HepG2 (cell line): ENCODE results near the gene NFX1. TPM values are rescaled to one million over a fixed set of nuclear protein-coding genes. Genes with fewer than 3 reads are reported as not detected.

Experiments
- ATAC-seq: fragments of 200-7000 bp; cut with Tn5 transposase; 3 replicates; pipeline ENCODE4 v1.9.1; 2020; ENCODE audit warnings: mild to moderate bottlenecking, moderate library complexity
- BruUV-seq: library from RNA; stranded (reverse); fragments of 400-500 nt; replicated peaks from 2 replicates; lab custom pipeline; 2021; lab: Mats Ljungman, UMichigan
- CTCF ChIA-PET: fragments of 300-600 bp; formaldehyde crosslinking; extraction: SDS; loops from one replicate; lab custom pipeline; 2021; ENCODE audit warnings: low total read pairs, inconsistent platforms, low intra/inter-chr PET ratio; lab: Yijun Ruan, JAX
- POLR2A ChIA-PET: fragments of 350-600 bp; sonication (Branson Sonifier 250); formaldehyde crosslinking; loops from one replicate; lab custom pipeline; 2020; ENCODE audit warnings: antibody characterized with exemption, inconsistent platforms; lab: Yijun Ruan, JAX
- DNase-seq: peaks from one replicate; pipeline ENCODE4 v3.0.0-alpha.2; 2015; ENCODE audit warnings: low spot score
- FAIRE-seq: peaks from 3 replicates; lab custom pipeline; 2011; peaks lifted over from hg19 to GRCh38; lab: Jason Lieb, UNC
- H2AFZ ChIP-seq: one replicate; pipeline ENCODE4 v1.6.1; 2011; ENCODE audit warnings: low read length, inconsistent platforms
- H3K27ac ChIP-seq: fragments of 300-600 bp; 3 replicates; pipeline ENCODE4 v1.8.0; 2011; ENCODE audit warnings: mixed run types, mild to moderate bottlenecking, mixed read lengths, low read length, inconsistent platforms; ENCODE audit not compliant: insufficient read depth; ENCODE audit errors: extremely low read length
- H3K27me3 ChIP-seq, 2 experiments: fragments of 200-600 bp in 1 of 2; 2 replicates in 1 of 2; 3 replicates in 1 of 2; pipeline versions ENCODE4 v1.6.0 to v1.8.0; 2011; ENCODE audit warnings: low read length in 2 of 2, mild to moderate bottlenecking in 2 of 2, moderate library complexity in 2 of 2, inconsistent platforms in 1 of 2; ENCODE audit not compliant: insufficient read depth in 2 of 2, control insufficient read depth in 1 of 2
- H3K36me3 ChIP-seq, 2 experiments: fragments of 200-600 bp in 1 of 2; replicated peaks in 1 of 2; 2 replicates in 1 of 2; 3 replicates in 1 of 2; pipeline versions ENCODE4 v1.5.1 to v1.8.0; 2011; ENCODE audit warnings: low read length in 2 of 2, inconsistent platforms in 1 of 2; ENCODE audit not compliant: insufficient read depth in 2 of 2, control insufficient read depth in 1 of 2
- H3K4me1 ChIP-seq: 2 replicates; pipeline ENCODE4 v1.5.1; 2012; ENCODE audit warnings: low read length, inconsistent platforms; ENCODE audit not compliant: insufficient read depth
- H3K4me2 ChIP-seq: 2 replicates; pipeline ENCODE4 v1.6.0; 2011; ENCODE audit warnings: low read depth, low read length, inconsistent platforms
- H3K4me3 ChIP-seq, 3 experiments: fragments of 200-600 bp in 1 of 3; sonication (generic), shearing (Covaris generic) in 1 of 3; replicated peaks in 1 of 3; 2 replicates each; pipeline ENCODE4 v1.5.1; 2011 to 2016; ENCODE audit warnings: low read length in 3 of 3, inconsistent platforms in 2 of 3, low read depth in 2 of 3, mild to moderate bottlenecking in 2 of 3, control low read depth in 1 of 3, mixed read lengths in 1 of 3; ENCODE audit not compliant: insufficient read depth in 1 of 3
- H3K79me2 ChIP-seq: one replicate; pipeline ENCODE4 v1.6.1; 2011; ENCODE audit warnings: low read length, inconsistent platforms; ENCODE audit not compliant: insufficient read depth
- H3K9ac ChIP-seq: 2 replicates; pipeline ENCODE4 v1.6.0; 2011; ENCODE audit warnings: mild to moderate bottlenecking, low read depth, low read length, inconsistent platforms; ENCODE audit not compliant: insufficient read depth
- H3K9me3 ChIP-seq: 2 replicates; pipeline ENCODE4 v1.5.1; 2012; ENCODE audit warnings: mild to moderate bottlenecking, low read length
- H4K20me1 ChIP-seq: 2 replicates; pipeline ENCODE4 v1.6.0; 2011; ENCODE audit warnings: inconsistent platforms, mild to moderate bottlenecking, low read length, moderate library complexity; ENCODE audit not compliant: insufficient read depth
- ARNTL ChIP-seq: sonication (generic); formaldehyde crosslinking; IDR thresholded peaks from 2 replicates; pipeline ENCODE4 v1.4.0; 2020; ENCODE audit warnings: mild to moderate bottlenecking, missing genetic modification reagents
- CTCF ChIP-seq: sonication (generic); formaldehyde crosslinking; IDR thresholded peaks from 2 replicates; pipeline ENCODE4 v1.5.0; 2020; ENCODE audit warnings: mild to moderate bottlenecking, missing genetic modification reagents, moderate library complexity
- DRAP1 ChIP-seq: IDR thresholded peaks from 2 replicates; pipeline ENCODE4 v1.6.1; 2016; ENCODE audit warnings: missing genetic modification reagents, missing compliant biosample characterization
- ELF3 ChIP-seq: IDR thresholded peaks from 2 replicates; pipeline ENCODE4 v1.6.1; 2016; ENCODE audit warnings: missing genetic modification reagents, missing compliant biosample characterization
- HNF1A ChIP-seq, 2 experiments: sonication (generic) in 1 of 2; formaldehyde crosslinking in 1 of 2; IDR thresholded peaks; 2 replicates each; pipeline versions ENCODE4 v1.4.0 to v1.6.1; 2016 to 2020; ENCODE audit warnings: borderline replicate concordance in 1 of 2, low read depth in 1 of 2, mild to moderate bottlenecking in 1 of 2, missing genetic modification reagents in 1 of 2
- HNRNPK ChIP-seq: fragments of 200-400 bp; formaldehyde crosslinking; IDR thresholded peaks from 2 replicates; pipeline ENCODE4 v1.6.1; 2018; ENCODE audit warnings: low read length, low read depth, moderate library complexity, mild to moderate bottlenecking; ENCODE audit not compliant: poor library complexity, severe bottlenecking
- KAT7 ChIP-seq: IDR thresholded peaks from 2 replicates; pipeline ENCODE4 v1.6.1; 2018; ENCODE audit warnings: borderline replicate concordance, missing compliant biosample characterization
- KAT8 ChIP-seq: IDR thresholded peaks from 2 replicates; pipeline ENCODE4 v1.6.1; 2016; ENCODE audit warnings: missing genetic modification reagents, missing compliant biosample characterization
- KLF12 ChIP-seq: sonication (generic); formaldehyde crosslinking; IDR thresholded peaks from 2 replicates; pipeline ENCODE4 v1.4.0; 2020; ENCODE audit warnings: missing genetic modification reagents, borderline replicate concordance
- MTA1 ChIP-seq: sonication (generic); formaldehyde crosslinking; IDR thresholded peaks from 2 replicates; pipeline ENCODE4 v1.4.0; 2020; ENCODE audit warnings: missing genetic modification reagents, mild to moderate bottlenecking, borderline replicate concordance
- NCOA5 ChIP-seq: sonication (generic); formaldehyde crosslinking; IDR thresholded peaks from 2 replicates; pipeline ENCODE4 v1.4.0; 2020; ENCODE audit warnings: missing genetic modification reagents
- NFIB ChIP-seq: sonication (generic); formaldehyde crosslinking; IDR thresholded peaks from 2 replicates; pipeline ENCODE4 v1.9.0; 2021; ENCODE audit warnings: missing genetic modification reagents, mild to moderate bottlenecking, borderline replicate concordance
- STAG1 ChIP-seq: sonication (generic); formaldehyde crosslinking; IDR thresholded peaks from 2 replicates; pipeline ENCODE4 v1.4.0; 2020; ENCODE audit warnings: missing genetic modification reagents
- TP53 ChIP-seq: sonication (generic); formaldehyde crosslinking; conservative IDR thresholded peaks from 2 replicates; pipeline ENCODE4 v1.4.0; 2020; ENCODE audit warnings: missing genetic modification reagents
- ZNF225 ChIP-seq: sonication (generic); formaldehyde crosslinking; IDR thresholded peaks from 2 replicates; pipeline ENCODE4 v1.4.0; 2020; ENCODE audit warnings: mild to moderate bottlenecking, missing genetic modification reagents
- ZNF431 ChIP-seq: sonication (generic); formaldehyde crosslinking; IDR thresholded peaks from 2 replicates; pipeline ENCODE4 v1.9.0; 2022; ENCODE audit warnings: missing genetic modification reagents, low read depth, mild to moderate bottlenecking, borderline replicate concordance
- ZNF784 ChIP-seq: sonication (generic); formaldehyde crosslinking; IDR thresholded peaks from 2 replicates; pipeline ENCODE4 v1.5.1; 2020; ENCODE audit warnings: missing genetic modification reagents, mild to moderate bottlenecking, borderline replicate concordance
- WGBS: methylation state at CpG from one replicate; pipeline ENCODE4 v1.1.6; 2017; ENCODE audit warnings: low lambda C conversion rate; 5-methylcytosine and 5-hydroxymethylcytosine counted together
- in situ Hi-C: cut with HindIII; loops from 2 replicates; pipeline ENCODE4 v1.10.0; 2017; ENCODE audit warnings: low pct_unique_long_range_greater_than_20kb; ENCODE audit not compliant: extremely low pct_ligation_motif_present
- intact Hi-C: fragments of 100-400 bp; cut with micrococcal nuclease; formaldehyde crosslinking; loops from one replicate; pipeline ENCODE4 v1.10.0; 2022; ENCODE audit not compliant: unreplicated experiment
- polyA plus RNA-seq, 8 experiments: library from polyadenylated mRNA; depleted of rRNA in 3 of 8; stranded (reverse) in 7 of 8; unstranded in 1 of 8; fragments of >200 nt; fragmentation: Illumina TruSeq in 4 of 8; extraction: Trizol in 4 of 8; gene quantifications; 2 replicates each; pipeline versions ENCODE4 v1.2.1 to v1.2.3, GENCODE V29; 2011 to 2016; ENCODE audit warnings: low read depth in 4 of 8, missing spikeins in 1 of 8, mixed read lengths in 1 of 8; ENCODE audit not compliant: insufficient read depth in 1 of 8
- total RNA-seq, 5 experiments: library from RNA; depleted of rRNA; stranded (reverse); fragments of >200 nt; fragmentation: Illumina TruSeq; extraction: Trizol; gene quantifications; 2 replicates each; pipeline ENCODE4 v1.2.3, GENCODE V29; 2016; ENCODE audit warnings: low read depth in 1 of 5

NFX1 gene
- total and polyA plus RNA-seq, 2 of the 13 experiments (the other 11 are each of a cell fraction or from before 2014, with no cell fraction given), result 23.9 to 27.5 TPM

- TF ChIP-seq HNRNPK, result no peak
- no peak for TF ChIP-seq ZNF431
- TF ChIP-seq MTA1 (CRISPR knock-in tag), result no peak
- peak; percentile 76 for TF ChIP-seq CTCF (CRISPR knock-in tag)
- peak; percentile 72 for TF ChIP-seq STAG1
- no peak for TF ChIP-seq ELF3 (CRISPR knock-in tag)
- TF ChIP-seq NCOA5 (CRISPR knock-in tag), result no peak
- TF ChIP-seq KLF12 (CRISPR knock-in tag), result no peak
- no peak for TF ChIP-seq ARNTL (CRISPR knock-in tag)
Observed at GRCh38 chr9:33287087-33287490, 3.2 kb upstream of the NFX1 start (continued).

GRCh38 chr9:33288235-33288634, 2.1 kb upstream of the NFX1 start:
- H3K4me2 ChIP-seq, result no peak overlapping the region
- H3K4me1 ChIP-seq, result peaks cover 42% of the 10 kb centered on the region
- BruUV-seq, result no TSS peak
- ATAC-seq (no peak), DNase-seq (no peak), FAIRE-seq (no peak)
- H3K27ac ChIP-seq, result no peak overlapping the region
- H2AFZ ChIP-seq, result no peak overlapping the region
- in situ Hi-C loops, result no loop called here
- no CpG with 5 or more reads among the region's 4 CpGs for WGBS
- H4K20me1 ChIP-seq, result no peaks in the 10 kb centered on the region
- H3K9me3 ChIP-seq, result no peaks in the 10 kb centered on the region
- no peak overlapping the region for H3K4me3 ChIP-seq
- ChIA-PET CTCF (no interaction called here), POLR2A (interaction anchor here (1.6 kb wide), 1 partner anchor 13 kb away, joined by 3 read pairs; no protein-coding TSS in a partner anchor)
- H3K9ac ChIP-seq, result no peak overlapping the region
- peaks cover 27% of the 10 kb centered on the region for H3K79me2 ChIP-seq
- intact Hi-C loops, result loop anchor here (5.0 kb wide), 1 partner anchor 34 kb away; no protein-coding TSS in a partner anchor
- no peaks in the 10 kb centered on the region for H3K27me3 ChIP-seq
- TF ChIP-seq HNF1A (IDR thresholded peaks at IDR 0.05; ENCODE audit: low read depth), result no peak
- TF ChIP-seq HNF1A (CRISPR knock-in tag; IDR thresholded peaks at IDR 0.05; ENCODE audit: borderline replicate concordance), result no peak
- TF ChIP-seq TP53 (CRISPR knock-in tag), result no peak
- no peak for TF ChIP-seq KAT7 (CRISPR knock-in tag)
- no peak for TF ChIP-seq ZNF784 (CRISPR knock-in tag)
- TF ChIP-seq ZNF225, result no peak
- no peak for TF ChIP-seq NFIB (CRISPR knock-in tag)
- TF ChIP-seq KAT8, result no peak
- no peak for TF ChIP-seq DRAP1 (CRISPR knock-in tag)
- H3K36me3 ChIP-seq, result peaks cover 0 to 8% of the 10 kb centered on the region in 2 experiments; a peak in 1 of 5 replicates
